ENCODE data around the gene CX3CR1. TPM values are rescaled to one million over a fixed set of nuclear protein-coding genes. Genes with fewer than 3 reads are reported as not detected.

Gene CX3CR1
- total RNA-seq, 1 donor from 2014 or later: 0.26 TPM

DNA sequence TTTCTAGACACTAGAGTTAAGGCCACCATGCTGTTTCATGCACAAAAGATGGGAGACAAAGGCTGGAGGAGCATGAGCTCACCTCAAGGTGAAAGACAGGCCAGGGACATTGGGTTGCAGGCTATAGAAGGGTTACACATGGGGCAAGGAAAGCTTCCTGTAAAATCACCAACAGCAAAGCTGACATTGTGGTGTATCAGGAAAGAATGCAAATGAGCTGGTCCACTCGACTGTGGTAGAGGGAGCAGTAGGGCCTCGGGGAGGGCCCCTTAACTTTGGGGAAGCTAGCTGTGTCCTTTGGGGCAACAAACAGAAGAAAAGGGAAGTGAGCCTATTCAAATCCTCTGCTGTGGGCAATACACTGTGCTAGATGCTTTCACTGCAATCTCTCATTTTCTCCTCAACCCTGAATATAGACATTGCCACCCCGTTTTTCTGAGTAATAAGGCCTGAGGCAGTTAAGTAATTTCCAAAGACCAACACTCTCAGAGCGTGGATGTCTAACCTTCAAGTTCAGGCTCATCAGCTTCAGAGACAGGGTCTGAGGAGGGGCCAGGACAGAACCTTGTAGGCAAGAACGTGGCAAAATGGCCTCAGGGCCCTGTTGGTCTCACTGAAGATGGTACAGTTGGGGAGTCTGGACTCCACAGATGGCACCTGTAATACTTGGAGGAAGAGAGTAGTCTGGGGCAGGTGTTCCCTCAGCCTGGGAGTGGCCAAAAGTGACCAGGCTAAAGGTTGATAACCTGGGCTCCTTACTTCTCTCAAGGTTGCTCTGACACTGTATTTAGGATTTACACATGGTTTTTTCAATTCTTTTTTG lies 24.1 kb downstream of the CX3CR1 start:
- Mint-ChIP-seq H3K4me3 (no peak overlapping the region), H3K36me3 (ENCODE audit: low read depth) (no peaks in the 10 kb centered on the region), H3K4me1 (no peaks in the 10 kb centered on the region), H3K27ac (ENCODE audit: unreplicated experiment) (no peak overlapping the region), H3K27me3 (ENCODE audit: low read depth) (peaks cover 42% of the 10 kb centered on the region), H3K9me3 (no peaks in the 10 kb centered on the region)
- TF ChIP-seq, protein P1, sequence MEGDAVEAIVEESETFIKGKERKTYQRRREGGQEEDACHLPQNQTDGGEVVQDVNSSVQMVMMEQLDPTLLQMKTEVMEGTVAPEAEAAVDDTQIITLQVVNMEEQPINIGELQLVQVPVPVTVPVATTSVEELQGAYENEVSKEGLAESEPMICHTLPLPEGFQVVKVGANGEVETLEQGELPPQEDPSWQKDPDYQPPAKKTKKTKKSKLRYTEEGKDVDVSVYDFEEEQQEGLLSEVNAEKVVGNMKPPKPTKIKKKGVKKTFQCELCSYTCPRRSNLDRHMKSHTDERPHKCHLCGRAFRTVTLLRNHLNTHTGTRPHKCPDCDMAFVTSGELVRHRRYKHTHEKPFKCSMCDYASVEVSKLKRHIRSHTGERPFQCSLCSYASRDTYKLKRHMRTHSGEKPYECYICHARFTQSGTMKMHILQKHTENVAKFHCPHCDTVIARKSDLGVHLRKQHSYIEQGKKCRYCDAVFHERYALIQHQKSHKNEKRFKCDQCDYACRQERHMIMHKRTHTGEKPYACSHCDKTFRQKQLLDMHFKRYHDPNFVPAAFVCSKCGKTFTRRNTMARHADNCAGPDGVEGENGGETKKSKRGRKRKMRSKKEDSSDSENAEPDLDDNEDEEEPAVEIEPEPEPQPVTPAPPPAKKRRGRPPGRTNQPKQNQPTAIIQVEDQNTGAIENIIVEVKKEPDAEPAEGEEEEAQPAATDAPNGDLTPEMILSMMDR (conservative IDR thresholded peaks at IDR 0.05): no peak
- DNase-seq (ENCODE audit: low read depth, low spot score): no peak

DNA sequence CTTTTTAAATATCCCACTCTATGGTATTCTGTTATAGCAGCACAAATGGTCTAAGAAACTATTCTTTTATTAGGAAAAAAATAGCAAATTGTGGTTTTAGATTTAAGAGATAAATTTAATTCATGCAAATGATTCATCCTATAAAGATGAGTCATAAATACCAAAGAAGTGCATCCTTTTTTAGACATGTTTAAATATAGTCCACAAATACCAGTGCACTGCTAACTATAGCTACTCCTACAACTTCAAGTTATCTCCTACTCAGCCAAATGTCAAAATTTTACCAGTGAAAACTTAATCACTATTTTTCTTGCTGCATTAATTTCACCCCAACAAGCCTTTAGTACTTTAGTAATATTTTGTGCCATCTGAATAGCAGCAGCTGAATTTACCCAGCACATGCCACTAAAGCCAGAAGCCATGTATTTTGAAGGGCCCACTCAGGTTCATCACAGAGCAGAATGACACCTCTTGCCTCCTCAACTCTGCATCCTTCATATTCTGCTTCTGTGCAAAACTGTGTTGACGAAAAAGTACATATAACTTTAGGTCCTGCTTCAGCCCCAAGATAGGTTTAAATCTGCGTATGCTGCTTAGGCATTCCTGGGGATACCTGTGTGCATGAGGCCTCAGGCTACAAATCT lies 24.9 kb downstream of the CX3CR1 start:
- Mint-ChIP-seq H3K27me3 (ENCODE audit: low read depth) (peaks cover 37% of the 10 kb centered on the region), H3K9me3 (no peaks in the 10 kb centered on the region), H3K36me3 (ENCODE audit: low read depth) (no peaks in the 10 kb centered on the region), H3K4me3 (no peak overlapping the region), H3K27ac (ENCODE audit: unreplicated experiment) (no peak overlapping the region), H3K4me1 (no peaks in the 10 kb centered on the region)
- TF ChIP-seq, protein P1 (conservative IDR thresholded peaks at IDR 0.05): no peak
- no peak for DNase-seq (ENCODE audit: low read depth, low spot score)

DNA sequence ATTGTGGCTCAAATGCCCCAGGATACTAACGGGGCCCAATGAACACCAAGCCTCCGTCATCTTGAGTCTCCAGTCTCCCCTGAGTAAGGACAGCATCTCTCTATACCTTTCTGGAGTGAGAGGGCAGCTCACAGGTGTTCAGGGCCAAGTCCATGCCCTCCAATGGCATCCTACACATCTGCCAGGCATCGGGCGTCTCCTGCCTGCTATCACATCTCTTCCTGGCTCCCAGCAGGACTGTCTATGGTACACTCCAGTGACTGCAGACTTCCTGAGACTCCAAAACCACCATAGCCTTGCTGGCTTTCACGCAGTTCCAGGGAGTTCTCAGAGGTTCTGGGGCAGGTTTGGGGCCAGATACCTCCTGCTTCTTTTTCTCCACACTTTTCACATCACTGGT lies 28.3 kb downstream of the CX3CR1 start:
- no peak overlapping the region for H3K27ac Mint-ChIP-seq (ENCODE audit: unreplicated experiment)
- no peaks in the 10 kb centered on the region for H3K9me3 Mint-ChIP-seq
- H3K4me1 Mint-ChIP-seq: no peaks in the 10 kb centered on the region
- no peak overlapping the region for H3K4me3 Mint-ChIP-seq
- peaks cover 16% of the 10 kb centered on the region for H3K27me3 Mint-ChIP-seq (ENCODE audit: low read depth)
- no peaks in the 10 kb centered on the region for H3K36me3 Mint-ChIP-seq (ENCODE audit: low read depth)
- DNase-seq (ENCODE audit: low read depth, low spot score): no peak
- TF ChIP-seq, protein P1 (conservative IDR thresholded peaks at IDR 0.05): no peak

DNA sequence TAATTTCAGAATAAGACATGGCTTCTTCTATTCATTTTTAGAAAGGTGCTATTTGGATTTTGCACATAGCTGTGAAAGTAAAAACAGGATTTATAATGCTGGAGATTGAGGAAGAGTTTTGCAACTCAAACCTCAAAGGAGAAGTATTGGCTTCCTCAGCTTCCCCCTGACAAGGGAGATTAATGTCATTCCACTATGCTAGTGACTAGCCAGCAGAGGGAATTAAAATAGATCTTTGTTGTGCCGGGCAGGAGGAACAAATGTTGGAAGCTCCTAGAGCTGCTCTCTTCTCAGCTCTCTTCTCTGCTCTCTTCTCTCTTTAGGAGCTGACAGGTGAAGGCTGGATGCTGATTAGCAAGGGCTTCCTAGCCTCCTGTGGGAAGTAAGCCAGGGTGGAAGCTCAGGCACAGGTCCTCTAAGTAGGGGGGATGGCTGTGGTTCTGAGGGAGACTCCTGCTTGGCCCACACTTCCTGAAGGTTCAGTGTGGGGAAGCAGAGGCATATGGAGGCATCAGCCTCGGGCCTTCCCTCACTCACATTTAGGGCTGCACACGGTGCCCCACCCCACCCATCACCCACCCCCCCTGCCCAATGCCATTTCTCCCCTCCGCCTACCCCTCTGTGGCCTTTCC lies 29.6 kb downstream of the CX3CR1 start:
- TF ChIP-seq, protein P1 (conservative IDR thresholded peaks at IDR 0.05): no peak
- H3K36me3 Mint-ChIP-seq (ENCODE audit: low read depth): no peaks in the 10 kb centered on the region
- no peak overlapping the region for H3K4me3 Mint-ChIP-seq
- H3K27me3 Mint-ChIP-seq (ENCODE audit: low read depth): peaks cover 13% of the 10 kb centered on the region
- H3K27ac Mint-ChIP-seq (ENCODE audit: unreplicated experiment): peak overlapping the region; percentile 67
- H3K9me3 Mint-ChIP-seq: no peaks in the 10 kb centered on the region
- H3K4me1 Mint-ChIP-seq: no peaks in the 10 kb centered on the region
- DNase-seq (ENCODE audit: low read depth, low spot score): no peak

DNA sequence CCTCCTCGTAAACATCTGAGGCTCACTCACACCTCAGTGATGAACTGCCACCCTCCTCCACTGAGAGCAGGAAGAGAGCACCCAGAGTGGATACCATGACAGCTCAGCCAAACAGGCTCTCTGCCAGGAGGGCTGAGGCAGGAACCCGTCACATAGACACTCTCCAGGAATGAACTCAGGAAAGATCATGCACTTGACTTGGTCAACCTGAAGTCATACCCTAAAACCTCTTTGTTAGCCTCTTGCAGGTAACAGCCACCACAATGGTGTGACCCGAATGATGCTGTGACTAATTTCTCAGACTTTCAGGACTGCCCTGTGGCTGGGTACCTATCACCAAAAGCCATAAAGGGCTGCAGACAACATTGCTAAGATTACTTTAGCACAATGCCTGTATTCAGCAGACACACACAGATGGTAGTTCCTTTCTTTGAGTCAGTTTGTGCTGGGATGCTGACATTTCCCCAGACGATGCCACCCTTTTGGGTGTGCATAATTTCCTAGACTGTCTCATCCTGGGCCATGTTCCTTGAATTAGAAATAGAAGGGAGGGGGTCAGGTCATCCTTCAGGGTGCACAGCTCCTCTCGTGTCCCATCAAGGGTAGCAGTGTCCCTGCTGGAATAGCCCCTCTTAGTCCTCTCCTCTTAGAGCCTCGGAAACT lies 30.3 kb downstream of the CX3CR1 start:
- DNase-seq (ENCODE audit: low read depth, low spot score): no peak
- no peak overlapping the region for H3K4me3 Mint-ChIP-seq
- peaks cover 13% of the 10 kb centered on the region for H3K27me3 Mint-ChIP-seq (ENCODE audit: low read depth)
- no peaks in the 10 kb centered on the region for H3K9me3 Mint-ChIP-seq
- peaks cover 3% of the 10 kb centered on the region for H3K4me1 Mint-ChIP-seq
- TF ChIP-seq, protein P1 (conservative IDR thresholded peaks at IDR 0.05): no peak
- no peaks in the 10 kb centered on the region for H3K36me3 Mint-ChIP-seq (ENCODE audit: low read depth)
- peak overlapping the region; percentile 67 for H3K27ac Mint-ChIP-seq (ENCODE audit: unreplicated experiment)
